IPS DF 4.7 (cell line): Measurements from ENCODE around the gene FUCA2.
"Not testable (repeated sequence)": the region's sequence is repeated elsewhere in the genome, so short reads cannot be mapped to it uniquely, and the experiment has no call there.

Experiments used
- DNase-seq: peaks from one replicate; pipeline ENCODE4 v3.0.0-alpha.2; 2013; ENCODE audit warnings: low spot score; ENCODE audit errors: extremely low read depth

Gene FUCA2

GRCh38 chr6:143504369-143504768, 7.2 kb downstream of the FUCA2 start:
- no peak for DNase-seq

DNA sequence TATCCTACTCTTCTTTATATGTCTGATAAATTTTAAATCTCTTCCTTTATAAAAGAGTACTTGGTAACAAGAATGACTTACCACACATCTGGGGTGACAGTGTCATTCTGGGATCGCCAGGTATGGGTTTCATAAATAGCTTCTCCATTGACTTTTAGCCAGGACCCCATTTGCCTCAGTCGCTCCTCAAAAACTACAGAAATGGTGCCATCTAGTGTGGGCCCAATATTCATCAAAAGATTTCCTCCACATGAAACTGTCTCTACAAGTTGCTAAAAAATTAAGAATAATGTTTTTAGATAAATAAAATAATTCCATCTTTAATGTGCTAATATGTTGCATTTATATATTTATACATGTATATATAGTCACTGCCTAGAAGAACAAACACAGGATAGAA, 9.7 kb downstream of the FUCA2 start:
- no peak for DNase-seq

- no peak for DNase-seq
Measured at GRCh38 chr6:143498428-143498827, 13.1 kb downstream of the FUCA2 start.

- no peak for DNase-seq
Measured at GRCh38 chr6:143496974-143497373, 14.5 kb downstream of the FUCA2 start.

- no peak for DNase-seq
Measured at GRCh38 chr6:143490775-143491174, 20.7 kb downstream of the FUCA2 start.

DNA sequence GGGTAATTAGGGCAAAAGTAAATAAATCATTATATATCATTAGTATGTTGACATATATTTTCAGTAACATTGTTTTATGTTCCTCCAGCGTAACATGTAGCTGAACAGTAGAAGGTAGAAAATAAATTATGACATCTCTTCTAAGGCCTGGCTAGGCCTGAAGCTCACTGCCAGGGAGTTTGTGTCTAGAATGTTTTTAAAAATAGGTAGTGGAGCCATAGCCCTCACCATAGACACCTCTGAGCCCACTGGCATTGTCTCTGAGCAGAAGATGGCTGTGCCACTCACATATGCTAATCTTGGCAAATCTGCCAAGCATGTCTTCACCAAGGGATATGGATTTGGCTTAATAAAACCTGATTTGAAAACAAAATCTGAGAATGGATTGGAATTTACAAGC, 21.3 kb downstream of the FUCA2 start:
- DNase-seq = no peak

- no peak for DNase-seq
Measured at GRCh38 chr6:143486752-143487151, 24.8 kb downstream of the FUCA2 start.

DNA sequence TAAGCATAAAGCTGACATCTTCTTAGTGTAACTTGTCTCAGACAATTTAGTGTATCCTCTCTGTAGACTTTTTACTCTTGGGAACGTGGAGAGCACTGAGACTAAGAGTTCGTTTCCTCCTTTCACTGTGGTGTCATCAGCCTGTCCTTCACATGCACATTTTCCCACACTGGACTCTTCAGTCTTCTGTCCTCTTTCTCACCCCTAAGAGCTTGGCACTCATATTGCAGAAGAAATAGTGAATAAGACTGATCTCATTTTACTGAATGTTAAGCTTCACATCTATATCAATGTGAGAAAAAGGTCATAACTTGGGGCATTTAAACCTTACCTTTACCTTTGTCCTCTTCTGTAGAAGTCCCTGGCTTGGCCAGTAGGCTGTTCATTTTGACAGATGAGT, 25.6 kb downstream of the FUCA2 start:
- no peak for DNase-seq

DNA sequence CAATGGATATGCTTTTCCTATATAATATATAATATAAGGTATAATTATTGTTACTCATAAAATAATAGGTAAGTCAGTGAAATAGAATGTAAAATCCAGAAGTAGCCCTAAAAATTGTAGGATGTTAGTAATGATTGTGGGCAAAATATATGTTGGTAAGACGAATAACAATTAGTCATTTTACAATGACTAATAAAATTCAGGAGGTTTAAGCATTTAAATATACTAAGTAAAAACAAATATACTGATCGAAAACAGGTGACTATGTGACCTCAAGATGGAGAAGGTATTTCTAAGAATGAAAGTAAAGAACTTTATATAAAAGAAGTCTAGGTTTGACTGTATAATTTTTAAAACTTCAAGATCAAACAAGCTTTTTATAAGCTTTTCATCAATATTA, 28.9 kb downstream of the FUCA2 start:
- DNase-seq = no peak

DNA sequence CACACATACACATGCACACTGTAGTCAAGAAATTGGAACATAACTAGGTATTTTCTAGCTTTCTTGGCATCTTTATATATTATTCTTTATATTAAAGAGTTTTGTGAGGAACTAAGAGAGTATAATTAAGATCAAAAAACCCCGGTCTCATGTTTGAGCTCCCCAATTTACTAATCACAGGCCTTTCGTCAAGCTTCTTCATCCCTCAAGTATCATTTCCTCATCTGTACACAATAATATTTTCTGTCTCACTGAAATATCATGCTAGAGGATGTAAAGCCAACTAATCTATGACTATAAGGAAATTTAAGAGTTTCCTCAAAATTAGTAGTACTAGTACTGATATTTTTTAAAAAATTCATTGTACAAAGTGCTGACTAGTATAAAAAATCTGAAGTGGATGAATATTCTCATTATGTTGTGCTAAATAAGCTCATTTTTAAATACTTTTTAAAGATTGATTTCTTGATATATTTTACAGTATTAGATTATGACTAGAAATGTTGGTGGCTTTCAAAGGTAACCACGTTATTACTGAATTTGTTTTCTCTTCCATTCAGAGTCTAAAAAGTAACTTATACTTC, 32.9 kb downstream of the FUCA2 start:
- DNase-seq = no peak

DNA sequence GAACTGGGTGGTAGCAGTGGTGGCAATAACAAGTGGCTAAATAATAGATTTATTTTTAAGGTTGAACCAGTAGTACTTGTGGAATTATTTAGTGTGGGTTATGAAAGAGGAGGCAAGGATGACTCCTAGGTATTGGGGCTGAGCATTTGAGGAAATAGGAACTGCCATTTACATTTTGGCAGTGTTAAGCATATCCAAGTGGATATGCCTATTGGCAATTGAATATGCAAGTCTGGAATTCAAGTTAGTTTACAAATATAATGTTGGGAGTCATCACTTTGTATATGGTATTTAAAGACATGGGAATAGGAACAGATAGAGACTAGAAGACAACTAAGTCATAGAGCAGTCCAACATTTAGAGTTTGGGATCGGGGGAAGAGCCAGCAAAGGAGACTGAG, 35.0 kb downstream of the FUCA2 start:
- DNase-seq = no peak

GRCh38 chr6:143471822-143472221, 39.7 kb downstream of the FUCA2 start:
- DNase-seq = no peak

GRCh38 chr6:143468823-143469222, 42.7 kb downstream of the FUCA2 start:
- DNase-seq = not testable (repeated sequence)

DNA sequence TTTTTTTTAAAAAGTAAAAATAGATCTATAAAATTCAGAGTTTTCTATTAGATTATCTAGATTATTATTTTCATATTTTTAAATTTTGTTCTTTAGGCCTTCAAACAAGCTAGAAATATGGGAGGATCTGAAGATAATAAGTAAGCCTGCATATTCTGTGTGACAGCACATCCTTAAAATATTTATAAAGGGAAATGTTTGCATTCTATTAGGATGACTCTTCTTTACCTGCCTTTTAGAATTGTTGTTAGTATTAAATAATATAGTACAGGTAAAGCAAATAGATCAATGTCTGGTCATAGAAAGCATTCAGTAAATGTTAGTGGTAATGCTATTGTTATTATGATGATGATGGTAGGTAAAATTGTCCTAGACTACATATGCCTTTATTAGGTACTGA, 43.5 kb downstream of the FUCA2 start:
- DNase-seq = no peak

DNA sequence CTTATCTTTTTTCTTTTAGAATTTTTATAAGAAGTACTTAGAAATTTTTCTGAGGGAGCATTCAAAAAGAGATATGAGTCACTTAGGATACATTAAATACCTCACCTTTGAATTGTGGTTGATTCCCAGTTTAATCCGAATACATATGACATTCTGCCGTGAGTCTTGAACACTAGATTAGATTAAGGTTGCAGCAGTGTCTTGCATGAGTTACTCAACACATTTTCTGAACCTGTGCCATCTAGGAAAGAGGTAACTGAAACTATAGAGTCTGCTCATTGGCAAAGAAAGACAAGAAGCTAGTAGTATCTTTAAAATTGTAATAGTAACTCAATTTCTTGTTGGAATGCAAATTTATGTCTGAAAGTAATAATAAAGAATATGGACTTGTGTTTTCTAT, 46.0 kb downstream of the FUCA2 start:
- DNase-seq = no peak

GRCh38 chr6:143457563-143458359, 53.8 kb downstream of the FUCA2 start:
- no peak for DNase-seq

DNA sequence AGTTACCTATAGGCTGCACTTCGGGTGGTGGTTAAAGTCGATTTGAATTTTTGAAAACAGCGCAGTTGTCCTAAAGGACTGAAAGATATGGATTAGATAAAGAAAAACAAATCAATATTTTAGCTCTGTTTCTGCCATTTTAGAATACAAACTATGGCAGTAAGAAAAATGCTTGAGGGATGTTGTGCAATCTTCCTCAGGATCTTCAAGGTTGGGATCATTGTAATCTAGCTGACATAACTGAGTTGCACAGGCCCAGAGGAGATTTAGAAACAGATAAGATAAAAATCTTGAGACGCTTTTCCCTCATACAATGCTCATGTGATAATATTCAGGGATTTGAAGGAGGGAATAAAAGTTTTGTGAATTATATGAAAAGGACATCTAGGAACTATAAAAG, 60.0 kb downstream of the FUCA2 start:
- no peak for DNase-seq

- DNase-seq = peak; percentile 66
Measured at GRCh38 chr6:143450453-143451371, 60.8 kb downstream of the FUCA2 start, which contains the start of the genes ADAT2 and PEX3. ADAT2 (minus strand) TSS chr6:143450695; CDS start chr6:143450658, 37 bp downstream. PEX3 (plus strand) TSS chr6:143450805; CDS start chr6:143451043, 238 bp downstream.

- DNase-seq = no peak
Measured at GRCh38 chr6:143449714-143450452, 61.6 kb downstream of the FUCA2 start.

GRCh38 chr6:143449082-143449713, 62.3 kb downstream of the FUCA2 start:
- DNase-seq = no peak

DNA sequence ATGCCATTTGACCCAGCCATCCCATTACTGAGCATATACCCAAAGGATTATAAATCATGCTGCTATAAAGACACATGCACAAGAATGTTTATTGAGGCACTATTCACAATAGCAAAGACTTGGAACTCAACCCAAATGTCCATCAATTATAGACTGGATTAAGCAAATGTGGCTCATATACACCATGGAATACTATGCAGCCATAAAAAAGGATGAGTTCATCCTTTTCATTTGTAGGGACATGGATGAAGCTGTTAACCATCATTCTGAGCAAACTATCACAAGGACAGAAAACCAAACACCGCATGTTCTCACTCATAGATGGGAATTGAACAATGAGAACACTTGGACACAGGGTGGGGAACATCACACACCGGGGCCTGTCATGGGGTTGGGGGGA, 63.7 kb downstream of the FUCA2 start:
- DNase-seq = not testable (repeated sequence)
